ENCODE data around the gene PAQR6. TPM values are rescaled to one million over a fixed set of nuclear protein-coding genes. Genes with fewer than 3 reads are reported as not detected.

PAQR6 gene
- total RNA-seq, 2 donors from 2014 or later, result 5.9 to 9.5 TPM

DNA sequence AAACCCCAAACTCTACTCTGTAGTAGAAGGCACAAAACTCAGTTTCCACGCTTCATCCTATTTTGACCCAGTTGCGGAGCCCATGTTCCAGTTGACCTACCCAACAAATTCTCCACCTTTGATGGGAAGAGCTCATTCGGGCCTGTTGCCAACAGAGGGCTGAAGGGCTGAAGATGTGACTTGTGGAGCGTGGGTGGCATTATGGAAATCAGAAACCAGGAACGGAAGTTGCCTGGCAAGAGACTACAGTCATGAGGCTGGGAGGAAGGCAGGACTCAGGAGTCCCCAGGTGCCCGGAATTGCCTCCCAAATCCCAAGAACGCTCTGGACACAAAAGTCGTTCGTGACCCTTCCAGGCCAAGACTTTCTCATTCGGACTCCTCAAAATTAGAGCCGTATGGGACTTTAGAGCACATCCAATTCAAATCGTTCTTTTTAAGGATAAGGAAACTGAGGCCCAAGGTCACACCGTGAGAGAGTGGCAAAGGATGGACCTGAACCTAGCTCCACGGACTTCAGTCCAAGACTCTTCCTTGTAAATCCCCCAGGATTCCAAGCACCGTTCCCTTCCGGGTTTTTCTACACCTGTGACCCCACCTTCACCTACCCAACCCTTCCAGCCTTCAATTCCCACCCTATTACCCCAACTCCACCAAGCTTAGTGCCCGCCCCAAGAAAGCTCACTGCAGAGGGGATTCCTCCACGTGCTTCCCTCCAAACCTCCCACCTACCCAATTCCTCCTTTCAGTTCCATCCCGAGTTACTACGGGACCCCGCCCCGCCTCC is 34.0 kb upstream of the PAQR6 start:
- Mint-ChIP-seq H3K4me1 (ENCODE audit: low read depth in 2 of 2) (peaks cover 35 to 42% of the 10 kb centered on the region in 2 donors), H3K27ac (peak overlapping the region; percentile 93 to 98), H3K4me3 (peak overlapping the region; percentile 99), H3K9me3 (no peaks in the 10 kb centered on the region), H3K27me3 (no peaks in the 10 kb centered on the region), H3K36me3 (peaks cover 15% of the 10 kb centered on the region)
- DNase-seq (ENCODE audit: low spot score) (no peak), ATAC-seq (no peak)

DNA sequence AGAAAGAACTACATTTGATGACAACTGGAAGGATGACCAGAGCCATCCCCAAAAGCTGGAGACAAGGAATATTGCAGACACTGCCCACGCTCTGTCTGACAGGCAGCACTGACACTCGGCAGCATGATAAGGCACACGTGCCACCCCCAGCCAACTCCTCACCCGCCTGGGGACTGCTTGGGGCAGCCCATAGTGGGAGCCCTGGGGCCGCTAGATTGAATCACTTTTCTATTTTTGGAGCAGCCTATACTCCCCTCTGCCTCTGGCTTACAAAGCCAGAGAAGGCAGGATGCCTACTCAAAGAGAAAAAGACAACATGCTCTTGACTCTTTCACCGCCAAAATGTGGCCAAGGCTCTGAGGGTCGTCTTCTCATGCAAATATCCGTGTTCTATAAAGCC is 33.4 kb upstream of the PAQR6 start:
- H3K4me1 Mint-ChIP-seq (ENCODE audit: low read depth in 2 of 2), result peaks cover 35 to 42% of the 10 kb centered on the region in 2 donors
- H3K27ac Mint-ChIP-seq, result peak overlapping the region; percentile 93 to 98
- H3K4me3 Mint-ChIP-seq, result peak overlapping the region; percentile 99
- DNase-seq (ENCODE audit: low spot score) (no peak), ATAC-seq (peak in 1 of 2 donors; percentile 70)
- no peaks in the 10 kb centered on the region for H3K27me3 Mint-ChIP-seq
- H3K9me3 Mint-ChIP-seq, result no peaks in the 10 kb centered on the region
- peaks cover 15% of the 10 kb centered on the region for H3K36me3 Mint-ChIP-seq

DNA sequence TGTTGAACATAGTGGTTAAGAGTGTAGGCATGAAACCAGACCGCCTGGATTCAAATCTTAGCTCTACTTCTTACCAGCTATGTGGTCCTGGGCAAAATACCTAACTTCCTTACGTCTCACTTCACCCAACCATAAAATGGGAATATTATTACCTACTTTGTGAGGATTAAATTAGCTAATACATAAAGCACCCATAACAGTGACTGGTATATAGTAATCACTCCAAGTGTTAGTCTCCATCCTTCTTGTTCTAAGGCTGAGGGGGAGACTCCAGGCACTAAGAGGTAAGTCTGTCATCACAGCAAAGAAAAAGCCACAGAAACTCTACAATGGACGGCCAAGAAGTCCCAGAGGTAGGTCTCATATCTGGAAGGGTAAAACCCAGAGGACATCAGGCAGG is 32.0 kb upstream of the PAQR6 start:
- peaks cover 20% of the 10 kb centered on the region for H3K36me3 Mint-ChIP-seq
- H3K9me3 Mint-ChIP-seq, result no peaks in the 10 kb centered on the region
- ATAC-seq, result no peak
- H3K27ac Mint-ChIP-seq, result peak overlapping the region in 1 of 2 donors; percentile 21
- H3K4me1 Mint-ChIP-seq (ENCODE audit: low read depth in 2 of 2), result peaks cover 35 to 42% of the 10 kb centered on the region in 2 donors
- H3K27me3 Mint-ChIP-seq, result no peaks in the 10 kb centered on the region
- peak overlapping the region; percentile 99 for H3K4me3 Mint-ChIP-seq
- DNase-seq (ENCODE audit: low spot score), result no peak

DNA sequence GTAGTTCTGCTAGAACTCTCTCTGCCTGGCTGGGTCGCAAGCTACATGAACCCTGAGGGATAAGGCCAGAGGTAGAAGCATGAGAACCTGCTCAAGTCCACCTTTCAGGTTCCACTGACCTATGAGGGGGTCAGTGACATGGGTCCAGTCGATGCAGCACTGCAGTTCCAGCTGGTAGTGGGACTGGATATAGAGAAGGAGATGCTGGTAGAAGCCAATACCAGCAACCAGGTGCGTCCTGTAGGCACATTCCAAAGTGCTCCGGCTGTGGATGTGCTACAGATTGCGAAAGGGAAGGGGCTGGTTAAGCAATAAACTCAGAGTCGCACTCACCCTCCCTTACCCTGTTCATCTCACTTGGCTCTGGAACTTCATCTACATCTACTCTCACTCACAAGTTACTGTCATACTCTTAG is 29.1 kb upstream of the PAQR6 start:
- H3K27me3 Mint-ChIP-seq, result no peaks in the 10 kb centered on the region
- no peak for DNase-seq (ENCODE audit: low spot score)
- H3K36me3 Mint-ChIP-seq, result peaks cover 40% of the 10 kb centered on the region
- peaks cover 17 to 27% of the 10 kb centered on the region in 2 donors for H3K4me1 Mint-ChIP-seq (ENCODE audit: low read depth in 2 of 2)
- ATAC-seq, result no peak
- H3K4me3 Mint-ChIP-seq, result no peak overlapping the region
- H3K9me3 Mint-ChIP-seq, result no peaks in the 10 kb centered on the region
- H3K27ac Mint-ChIP-seq, result peak overlapping the region in 1 of 2 donors; percentile 52

DNA sequence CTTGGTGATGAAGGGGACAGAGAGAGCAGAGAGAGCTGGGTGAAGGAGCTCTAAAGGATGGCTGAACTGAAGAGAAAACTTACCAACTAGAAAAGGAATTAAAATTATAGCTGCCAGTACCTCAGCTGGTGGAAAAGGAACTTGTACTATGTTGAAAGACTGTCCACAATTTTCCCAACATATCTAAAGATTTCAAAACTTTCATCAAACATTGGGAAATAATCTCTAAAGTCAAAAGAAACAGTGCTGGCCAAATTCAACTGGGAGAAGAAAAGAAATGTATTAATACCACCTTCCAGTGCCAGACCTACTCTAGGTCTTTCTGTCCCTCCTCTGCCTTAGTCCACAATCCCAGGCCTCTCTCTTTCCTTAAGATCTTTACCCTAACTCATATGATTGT is 28.7 kb upstream of the PAQR6 start:
- Mint-ChIP-seq H3K27me3 (no peaks in the 10 kb centered on the region), H3K4me3 (no peak overlapping the region), H3K4me1 (ENCODE audit: low read depth in 2 of 2) (peaks cover 13 to 26% of the 10 kb centered on the region in 2 donors), H3K27ac (no peak overlapping the region), H3K9me3 (no peaks in the 10 kb centered on the region), H3K36me3 (peaks cover 40% of the 10 kb centered on the region)
- ATAC-seq, result no peak
- no peak for DNase-seq (ENCODE audit: low spot score)

DNA sequence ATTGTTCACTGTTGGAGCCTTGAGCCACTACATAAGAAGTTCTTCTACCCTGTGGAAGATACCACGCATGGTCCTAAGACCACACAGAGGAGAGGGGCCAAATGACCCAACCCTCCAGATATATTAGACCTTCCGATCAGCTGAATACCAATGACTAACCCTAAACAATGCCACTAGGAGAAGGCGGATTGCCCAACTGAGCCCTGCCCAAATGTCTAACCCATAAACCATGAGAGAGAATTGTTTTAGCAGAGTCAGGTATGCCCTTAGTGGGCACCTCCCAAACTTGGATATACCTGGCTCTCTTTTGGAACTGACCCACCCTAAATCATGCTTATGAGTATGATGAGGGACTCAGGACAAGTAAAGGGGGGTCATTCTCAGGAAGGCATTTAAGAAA is 22.5 kb upstream of the PAQR6 start:
- Mint-ChIP-seq H3K27ac (no peak overlapping the region), H3K36me3 (peaks cover 42% of the 10 kb centered on the region), H3K9me3 (no peaks in the 10 kb centered on the region), H3K4me1 (ENCODE audit: low read depth in 2 of 2) (peaks cover 0 to 4% of the 10 kb centered on the region in 2 donors), H3K27me3 (no peaks in the 10 kb centered on the region), H3K4me3 (no peak overlapping the region)
- ATAC-seq (no peak), DNase-seq (ENCODE audit: low spot score) (no peak)

DNA sequence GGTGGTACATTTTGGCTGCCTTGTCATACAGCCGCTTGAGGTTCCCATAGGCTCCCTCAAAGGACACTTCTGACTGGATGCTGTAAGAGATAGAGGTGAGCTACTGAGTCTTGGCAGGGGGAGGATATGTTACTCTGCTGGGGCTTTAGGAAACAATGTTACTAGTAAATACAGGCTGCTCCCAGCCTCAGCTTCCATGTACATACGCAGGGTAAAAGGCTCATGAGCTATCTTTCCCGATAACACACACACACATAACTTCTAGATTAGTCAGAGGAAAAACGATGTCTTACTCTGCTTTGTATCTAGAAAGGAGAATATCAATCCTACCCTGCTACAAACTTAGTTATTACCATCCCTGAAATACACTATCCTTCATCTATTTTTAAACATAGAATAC is 20.5 kb upstream of the PAQR6 start:
- peaks cover 0 to 7% of the 10 kb centered on the region in 2 donors for H3K4me1 Mint-ChIP-seq (ENCODE audit: low read depth in 2 of 2)
- no peak overlapping the region for H3K27ac Mint-ChIP-seq
- no peak for ATAC-seq
- no peaks in the 10 kb centered on the region for H3K9me3 Mint-ChIP-seq
- H3K36me3 Mint-ChIP-seq, result peaks cover 36% of the 10 kb centered on the region
- DNase-seq (ENCODE audit: low spot score), result no peak
- H3K4me3 Mint-ChIP-seq, result no peak overlapping the region
- no peaks in the 10 kb centered on the region for H3K27me3 Mint-ChIP-seq

DNA sequence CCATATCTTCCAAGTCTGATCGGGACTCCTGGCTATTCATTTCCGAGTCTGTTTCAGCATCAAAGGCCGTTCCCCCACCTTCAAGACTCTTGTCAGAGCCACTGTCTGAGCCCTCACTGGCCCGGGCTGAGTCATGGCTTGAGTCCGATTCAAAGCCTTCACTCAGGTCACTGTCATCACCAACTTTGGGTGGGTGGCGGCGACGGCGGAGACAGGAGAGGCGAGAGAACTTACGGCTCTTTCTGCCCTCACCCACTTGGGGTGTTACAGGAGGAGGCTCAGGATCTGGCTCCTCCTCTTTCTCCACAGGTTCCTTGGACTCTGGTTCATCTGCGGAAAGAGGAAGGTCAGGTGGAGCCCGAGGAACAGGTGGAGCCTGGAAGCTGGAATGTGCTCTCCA is 18.2 kb upstream of the PAQR6 start:
- H3K9me3 Mint-ChIP-seq, result no peaks in the 10 kb centered on the region
- DNase-seq (ENCODE audit: low spot score), result no peak
- H3K4me3 Mint-ChIP-seq, result no peak overlapping the region
- ATAC-seq, result no peak
- H3K36me3 Mint-ChIP-seq, result peaks cover 35% of the 10 kb centered on the region
- H3K27me3 Mint-ChIP-seq, result no peaks in the 10 kb centered on the region
- peaks cover 0 to 7% of the 10 kb centered on the region in 2 donors for H3K4me1 Mint-ChIP-seq (ENCODE audit: low read depth in 2 of 2)
- H3K27ac Mint-ChIP-seq, result no peak overlapping the region

DNA sequence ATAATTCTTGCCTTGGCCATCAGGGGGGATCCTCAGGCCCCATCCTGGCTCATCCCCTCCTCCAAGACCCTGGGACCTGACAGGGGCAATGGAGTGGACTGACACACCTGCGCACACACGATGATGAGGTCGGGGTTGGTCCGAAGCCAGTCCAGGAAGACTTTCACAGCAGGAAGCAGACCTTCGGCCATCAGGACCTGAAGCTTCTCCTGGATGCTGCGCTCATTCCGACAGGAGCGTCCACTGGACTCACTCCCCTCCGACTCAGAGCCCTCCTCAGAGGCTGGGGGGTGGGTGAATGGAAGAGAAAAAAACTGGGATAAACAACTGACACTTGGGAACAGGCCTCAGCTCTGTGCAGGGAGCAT is 15.4 kb upstream of the PAQR6 start:
- H3K27me3 Mint-ChIP-seq, result no peaks in the 10 kb centered on the region
- DNase-seq (ENCODE audit: low spot score) (no peak), ATAC-seq (no peak)
- no peaks in the 10 kb centered on the region for H3K9me3 Mint-ChIP-seq
- H3K27ac Mint-ChIP-seq, result no peak overlapping the region
- H3K4me3 Mint-ChIP-seq, result no peak overlapping the region
- H3K36me3 Mint-ChIP-seq, result peaks cover 42% of the 10 kb centered on the region
- H3K4me1 Mint-ChIP-seq (ENCODE audit: low read depth in 2 of 2), result peaks cover under 1 to 8% of the 10 kb centered on the region in 2 donors

DNA sequence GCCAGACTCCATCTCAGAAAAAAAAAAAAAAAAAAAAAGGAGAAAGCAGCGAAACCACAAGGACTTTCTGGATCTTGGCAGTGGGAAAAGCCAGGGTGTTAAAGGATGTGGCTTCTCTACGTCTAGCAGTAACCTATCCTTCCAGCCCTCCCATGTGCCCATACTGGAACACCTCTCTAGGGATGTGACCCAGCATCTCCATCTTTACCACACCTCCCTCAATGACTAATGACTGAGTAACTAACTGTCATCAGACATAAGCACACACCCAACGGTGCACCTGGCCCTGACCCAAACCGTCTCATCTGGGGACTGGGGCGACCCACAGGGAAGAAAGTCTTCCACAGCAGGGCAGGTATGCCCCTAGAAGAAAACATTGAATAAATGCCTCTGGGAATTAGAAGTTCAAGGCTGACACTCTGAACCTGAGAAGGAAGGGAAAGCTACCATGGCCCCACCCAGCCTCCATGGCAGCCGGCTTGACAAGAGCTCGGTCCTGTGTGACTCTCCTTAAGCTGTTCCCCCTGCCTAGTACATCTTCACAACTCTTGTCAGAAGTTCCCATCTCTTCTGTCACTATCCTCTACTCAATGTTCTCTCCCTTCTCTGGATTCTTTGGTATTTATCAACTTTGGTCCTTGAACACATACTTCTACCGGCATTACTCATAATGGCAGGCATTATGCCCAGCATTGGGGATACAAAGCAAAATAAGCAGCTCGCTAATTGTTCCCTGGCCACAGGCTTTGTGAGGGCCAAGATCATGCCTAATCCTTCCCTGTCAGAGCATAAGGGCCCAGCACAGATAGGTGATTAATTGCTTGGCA is 14.8 kb upstream of the PAQR6 start:
- Mint-ChIP-seq H3K4me1 (ENCODE audit: low read depth in 2 of 2) (peaks cover 7 to 14% of the 10 kb centered on the region in 2 donors), H3K27me3 (no peaks in the 10 kb centered on the region), H3K9me3 (no peaks in the 10 kb centered on the region), H3K36me3 (peaks cover 42% of the 10 kb centered on the region), H3K4me3 (no peak overlapping the region), H3K27ac (no peak overlapping the region)
- no peak for DNase-seq (ENCODE audit: low spot score)
- ATAC-seq, result peak in 1 of 2 donors; percentile 29

DNA sequence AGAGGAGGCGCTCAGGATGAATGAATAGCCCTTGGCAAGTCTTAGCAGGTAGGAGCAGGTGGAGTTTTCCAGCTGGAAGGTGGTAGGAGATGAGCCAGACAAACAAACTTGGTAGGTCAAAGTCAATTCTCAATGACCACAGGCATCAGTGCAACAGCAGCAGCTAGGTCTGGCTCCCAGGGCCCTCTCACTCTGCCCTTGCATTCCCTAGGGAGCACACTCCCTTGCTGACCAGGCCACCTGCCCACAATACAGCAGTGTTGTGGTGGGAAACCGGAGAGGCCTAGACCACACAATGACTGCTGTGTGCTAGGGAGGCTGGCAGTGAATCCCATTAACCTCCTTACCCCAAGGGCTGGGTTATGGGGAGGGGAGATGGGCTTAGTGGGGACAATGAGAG is 13.0 kb upstream of the PAQR6 start:
- ATAC-seq, result no peak
- Mint-ChIP-seq H3K36me3 (peaks cover 31% of the 10 kb centered on the region), H3K4me1 (ENCODE audit: low read depth in 2 of 2) (peaks cover 10 to 18% of the 10 kb centered on the region in 2 donors), H3K27me3 (no peaks in the 10 kb centered on the region), H3K27ac (peak overlapping the region in 1 of 2 donors; percentile 33), H3K9me3 (no peaks in the 10 kb centered on the region), H3K4me3 (no peak overlapping the region)
- DNase-seq (ENCODE audit: low spot score), result no peak

DNA sequence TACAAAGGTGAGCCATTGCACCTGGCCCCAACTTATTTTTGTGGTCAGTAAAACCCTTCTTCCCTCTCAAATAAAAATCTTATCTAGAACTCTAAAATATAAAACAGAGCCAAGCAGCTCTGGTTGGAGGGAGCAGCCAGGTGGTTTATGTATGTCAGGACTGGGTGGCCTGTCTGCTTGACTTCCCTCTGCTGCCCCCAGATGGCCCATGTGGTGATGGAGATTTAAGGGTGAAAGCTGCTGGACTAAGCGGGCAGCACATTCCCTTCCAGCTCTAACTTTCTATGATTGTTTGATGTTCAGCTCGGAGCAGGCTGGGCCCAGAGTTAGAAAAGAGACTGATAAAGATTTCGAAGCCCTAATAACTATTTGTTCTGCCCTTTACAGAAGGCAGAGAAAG is 11.9 kb upstream of the PAQR6 start:
- H3K9me3 Mint-ChIP-seq, result no peaks in the 10 kb centered on the region
- no peak overlapping the region for H3K4me3 Mint-ChIP-seq
- H3K4me1 Mint-ChIP-seq (ENCODE audit: low read depth in 2 of 2), result peaks cover 10 to 18% of the 10 kb centered on the region in 2 donors
- ATAC-seq (no peak), DNase-seq (ENCODE audit: low spot score) (no peak)
- no peaks in the 10 kb centered on the region for H3K27me3 Mint-ChIP-seq
- H3K36me3 Mint-ChIP-seq, result peaks cover 25% of the 10 kb centered on the region
- no peak overlapping the region for H3K27ac Mint-ChIP-seq

DNA sequence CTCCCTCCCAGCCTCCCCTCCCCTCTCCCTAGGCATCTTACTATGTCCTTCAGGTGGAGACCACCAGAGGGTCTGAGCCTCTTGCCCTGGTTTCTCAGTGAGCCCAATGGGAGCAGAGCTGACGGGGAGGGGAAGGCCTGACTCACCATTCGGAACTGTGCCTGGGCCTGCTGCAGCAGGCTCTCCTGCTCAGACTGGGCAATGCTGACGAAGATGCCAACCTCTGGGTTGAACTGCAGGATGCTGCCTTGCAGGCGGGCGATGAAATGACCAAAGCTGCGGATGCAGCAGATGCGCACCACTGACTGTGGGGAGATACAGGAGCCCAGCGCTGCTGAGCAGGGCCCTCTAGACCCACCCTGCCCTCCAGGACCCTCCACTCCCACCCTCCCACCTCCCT is 11.0 kb upstream of the PAQR6 start:
- H3K27ac Mint-ChIP-seq, result no peak overlapping the region
- H3K4me3 Mint-ChIP-seq, result no peak overlapping the region
- peaks cover 10 to 15% of the 10 kb centered on the region in 2 donors for H3K4me1 Mint-ChIP-seq (ENCODE audit: low read depth in 2 of 2)
- peaks cover 25% of the 10 kb centered on the region for H3K36me3 Mint-ChIP-seq
- no peaks in the 10 kb centered on the region for H3K9me3 Mint-ChIP-seq
- no peak for ATAC-seq
- no peak for DNase-seq (ENCODE audit: low spot score)
- no peaks in the 10 kb centered on the region for H3K27me3 Mint-ChIP-seq

DNA sequence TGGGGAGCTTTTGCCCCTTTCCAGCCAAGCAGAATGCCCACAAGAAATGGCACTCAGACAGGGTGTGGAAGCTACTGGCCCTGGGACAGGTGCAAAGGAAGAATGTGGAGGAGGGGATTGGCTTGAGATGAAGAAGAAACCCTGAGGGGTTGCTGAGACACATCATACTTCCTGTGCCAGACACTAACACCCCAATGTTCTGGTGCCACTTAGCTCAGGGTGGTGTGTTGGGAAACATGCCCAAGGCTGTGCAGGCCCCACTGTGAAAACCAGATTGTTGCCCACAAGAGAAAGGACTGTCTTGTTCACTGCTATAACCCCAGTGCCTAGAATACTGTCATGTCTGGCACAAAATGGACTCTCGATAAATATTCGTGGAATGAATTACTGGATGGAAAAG is 9.9 kb upstream of the PAQR6 start:
- Mint-ChIP-seq H3K36me3 (peaks cover 31% of the 10 kb centered on the region), H3K4me1 (ENCODE audit: low read depth in 2 of 2) (peaks cover 10 to 11% of the 10 kb centered on the region in 2 donors), H3K27ac (peak overlapping the region in 1 of 2 donors; percentile 35), H3K27me3 (no peaks in the 10 kb centered on the region), H3K9me3 (no peaks in the 10 kb centered on the region), H3K4me3 (no peak overlapping the region)
- ATAC-seq, result peak; percentile 67 to 69
- DNase-seq (ENCODE audit: low spot score), result no peak

All from natural killer cell treated with Interleukin-12 subunit alpha and Interleukin-12 subunit beta and Interleukin-15 and Interleukin-18, amount 100 ng/mL, for 72 hours (primary cell).